ENCODE results near the gene APOOL.

Gene APOOL

GRCh38 chrX:85020216-85020615 is 16.5 kb downstream of the APOOL start (continued):
- no peak for TF ChIP-seq ZSCAN23 (tag by site-specific recombination; IDR thresholded peaks at IDR 0.05)
- no peak for TF ChIP-seq GLI4 (tag by site-specific recombination; IDR thresholded peaks at IDR 0.05)

GRCh38 chrX:85024044-85024443 is 20.4 kb downstream of the APOOL start:
- POLR2A ChIA-PET: no interaction called here
- no peaks in the 10 kb centered on the region for H3K4me1 ChIP-seq (ENCODE audit: control insufficient read depth, insufficient read depth, low read length)
- H3K4me3 ChIP-seq (ENCODE audit: low read depth, low read length): no peak overlapping the region
- TF ChIP-seq SETDB1 (IDR thresholded peaks at IDR 0.05; ENCODE audit: insufficient read length, low read length): no peak
- no peak for TF ChIP-seq ZNF324 (tag by site-specific recombination; IDR thresholded peaks at IDR 0.05)
- no peak for TF ChIP-seq ZNF155 (tag by site-specific recombination; IDR thresholded peaks at IDR 0.05)
- TF ChIP-seq ZNF19 (tag by site-specific recombination; IDR thresholded peaks at IDR 0.05; ENCODE audit: low read depth): no peak
- H3K36me3 ChIP-seq (ENCODE audit: control insufficient read depth in 2 of 2, insufficient read depth in 1 of 2, low read length in 2 of 2): no peaks in the 10 kb centered on the region
- H3K9me3 ChIP-seq (ENCODE audit: control insufficient read depth, insufficient read depth, low read depth, low read length): peaks cover 2% of the 10 kb centered on the region; the same call in 1 of the 2 replicates
- H3K27ac ChIP-seq (ENCODE audit: extremely low read depth, low read depth, low read length): no peak overlapping the region
- CTCF ChIA-PET: no interaction called here

GRCh38 chrX:85024562-85024961 is 20.9 kb downstream of the APOOL start:
- no peaks in the 10 kb centered on the region for H3K36me3 ChIP-seq (ENCODE audit: control insufficient read depth in 2 of 2, insufficient read depth in 1 of 2, low read length in 2 of 2)
- ChIA-PET POLR2A (no interaction called here), CTCF (no interaction called here)
- no peak overlapping the region for H3K4me3 ChIP-seq (ENCODE audit: low read depth, low read length)
- no peaks in the 10 kb centered on the region for H3K4me1 ChIP-seq (ENCODE audit: control insufficient read depth, insufficient read depth, low read length)
- H3K9me3 ChIP-seq (ENCODE audit: control insufficient read depth, insufficient read depth, low read depth, low read length): peaks cover 2% of the 10 kb centered on the region; the same call in 1 of the 2 replicates
- no peak overlapping the region for H3K27ac ChIP-seq (ENCODE audit: extremely low read depth, low read depth, low read length)
- no peak for TF ChIP-seq BCL11B (tag by site-specific recombination; IDR thresholded peaks at IDR 0.05; ENCODE audit: low read depth)
- no peak for TF ChIP-seq ZNF580 (tag by site-specific recombination; IDR thresholded peaks at IDR 0.05)
- TF ChIP-seq ZNF670 (tag by site-specific recombination; IDR thresholded peaks at IDR 0.05; ENCODE audit: low read depth): no peak
- TF ChIP-seq GLI4 (tag by site-specific recombination; IDR thresholded peaks at IDR 0.05): no peak
- TF ChIP-seq ZNF776 (tag by site-specific recombination; IDR thresholded peaks at IDR 0.05; ENCODE audit: borderline replicate concordance): no peak
- TF ChIP-seq ATF2 (tag by site-specific recombination; IDR thresholded peaks at IDR 0.05; ENCODE audit: low read depth): no peak
- TF ChIP-seq KLF1 (tag by site-specific recombination; IDR thresholded peaks at IDR 0.05): no peak
- no peak for TF ChIP-seq ZNF692 (tag by site-specific recombination; IDR thresholded peaks at IDR 0.05)
- TF ChIP-seq BCL6B (tag by site-specific recombination; IDR thresholded peaks at IDR 0.05): no peak
- no peak for TF ChIP-seq ZNF830 (tag by site-specific recombination; IDR thresholded peaks at IDR 0.05; ENCODE audit: low read depth)
- no peak for TF ChIP-seq ZNF248 (tag by site-specific recombination; IDR thresholded peaks at IDR 0.05)
- no peak for TF ChIP-seq PRDM1 (tag by site-specific recombination; IDR thresholded peaks at IDR 0.05)
- no peak for TF ChIP-seq ZNF704 (tag by site-specific recombination; IDR thresholded peaks at IDR 0.05)
- TF ChIP-seq ZBTB48 (tag by site-specific recombination; IDR thresholded peaks at IDR 0.05): no peak
- no peak for TF ChIP-seq ZNF394 (tag by site-specific recombination; IDR thresholded peaks at IDR 0.05; ENCODE audit: borderline replicate concordance)
- TF ChIP-seq ZNF785 (tag by site-specific recombination; IDR thresholded peaks at IDR 0.05): no peak
- TF ChIP-seq ZNF280D (tag by site-specific recombination; IDR thresholded peaks at IDR 0.05): no peak
- TF ChIP-seq EGR2 (tag by site-specific recombination; IDR thresholded peaks at IDR 0.05; ENCODE audit: low read depth): no peak
- no peak for TF ChIP-seq HOXC10 (CRISPR knock-in tag; IDR thresholded peaks at IDR 0.05)

Measured in HEK293 (cell line).